SU-DHL-6 (cell line): ENCODE data around the gene SRBD1.

Experiments used
- CTCF ChIP-seq: fragments of 200-600 bp; sonication (generic); IDR thresholded peaks from one replicate; pipeline ENCODE4 v1.5.1; 2017; ENCODE audit warnings: antibody characterized with exemption, mild to moderate bottlenecking, low read length, moderate library complexity; ENCODE audit not compliant: insufficient read depth, poor library complexity, severe bottlenecking
- EZH2phosphoT487 ChIP-seq: fragments of 200-600 bp; sonication (generic), shearing (Covaris generic); conservative IDR thresholded peaks from 2 replicates; pipeline ENCODE4 v1.6.1; 2018; ENCODE audit warnings: mild to moderate bottlenecking, antibody characterized with exemption, low read length, moderate library complexity, mixed read lengths

DNA sequence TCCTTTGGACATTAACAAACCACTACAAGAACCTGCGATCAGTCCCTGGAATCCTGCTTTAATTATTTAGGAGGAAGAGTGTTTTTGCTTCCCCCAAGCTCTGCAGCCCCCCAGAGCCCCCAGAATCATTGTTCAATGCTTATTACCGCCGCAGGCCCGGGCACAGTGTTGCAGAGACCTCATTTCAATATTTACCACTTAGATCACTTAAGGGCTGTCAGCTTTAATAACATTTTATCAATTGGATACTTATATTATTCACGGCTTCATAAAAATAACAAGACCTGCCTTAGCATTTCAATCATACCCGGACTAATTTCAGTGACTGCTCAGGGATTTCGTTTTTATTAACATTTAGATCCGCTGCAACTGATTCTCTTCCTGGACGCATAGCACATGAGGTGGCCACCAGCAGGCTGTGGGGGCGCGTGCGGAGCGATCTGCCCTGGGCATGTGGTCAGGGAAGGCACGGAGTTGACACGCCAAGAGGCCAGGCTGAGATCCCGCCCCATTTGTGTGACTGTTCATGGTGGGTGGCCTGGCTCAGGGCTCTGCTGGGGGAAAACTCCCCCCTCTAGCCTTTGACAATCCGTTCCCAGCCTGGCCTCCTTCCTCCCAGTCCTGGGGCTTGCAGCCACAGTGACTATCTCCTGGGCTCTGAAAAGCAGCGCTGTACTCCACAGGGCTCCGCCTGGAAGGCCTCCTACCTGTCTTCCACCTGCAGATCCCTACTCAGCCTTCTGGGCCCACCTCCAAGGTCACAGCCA, 267.6 kb downstream of the SRBD1 start:
- TF ChIP-seq CTCF = no peak
- TF ChIP-seq EZH2phosphoT487 = no peak
